NCI-H510A treated with DMSO at 0.1 percent for 48 hours (cell line): Measurements from ENCODE around the gene REC114.
"Not testable (repeated sequence)": the region's sequence is repeated elsewhere in the genome, so short reads cannot be mapped to it uniquely, and the experiment has no call there.

ENCODE experiments used
- DNase-seq: peaks from one replicate; lab custom pipeline; 2025; lab: John Stamatoyannopoulos, UW

The REC114 gene

DNA sequence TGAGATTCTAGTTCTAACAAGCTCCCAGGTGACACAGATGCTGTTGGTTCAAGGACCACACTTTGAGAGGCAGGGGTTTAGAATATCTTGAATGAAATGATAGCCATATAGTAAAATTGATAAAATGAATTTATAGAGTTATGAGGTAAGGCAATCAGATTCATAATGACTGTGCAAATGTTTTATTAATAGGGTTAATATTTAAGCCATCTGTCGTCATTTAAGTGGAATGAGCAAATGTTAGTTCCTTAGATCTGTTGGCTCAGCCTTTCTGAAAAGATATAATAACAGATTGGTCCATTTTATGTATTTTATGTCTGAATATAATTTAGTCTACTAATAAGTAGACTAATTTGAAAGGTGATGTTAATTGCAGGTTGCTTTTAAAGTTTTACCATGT is 12.9 kb downstream of the REC114 start:
- DNase-seq = no peak

DNA sequence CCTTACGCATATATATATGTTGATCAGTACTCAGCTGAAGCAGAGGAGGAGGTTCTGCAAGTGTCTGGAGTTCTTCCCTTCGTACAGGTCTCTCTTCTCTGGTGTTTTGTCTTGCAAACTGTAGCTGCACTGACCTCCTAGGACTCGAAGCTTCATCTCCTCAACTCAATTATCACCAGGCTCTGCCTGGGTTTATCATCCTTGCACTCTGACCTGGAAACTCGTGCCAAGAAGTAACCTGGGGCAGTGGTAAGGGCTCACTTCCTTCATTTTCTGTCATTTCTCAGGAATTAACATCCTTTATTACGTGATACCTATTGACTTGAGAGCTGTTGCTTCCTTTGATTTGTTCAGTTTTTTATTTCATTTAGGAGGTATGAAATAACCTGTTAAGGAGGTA is 14.4 kb downstream of the REC114 start:
- no peak for DNase-seq

DNA sequence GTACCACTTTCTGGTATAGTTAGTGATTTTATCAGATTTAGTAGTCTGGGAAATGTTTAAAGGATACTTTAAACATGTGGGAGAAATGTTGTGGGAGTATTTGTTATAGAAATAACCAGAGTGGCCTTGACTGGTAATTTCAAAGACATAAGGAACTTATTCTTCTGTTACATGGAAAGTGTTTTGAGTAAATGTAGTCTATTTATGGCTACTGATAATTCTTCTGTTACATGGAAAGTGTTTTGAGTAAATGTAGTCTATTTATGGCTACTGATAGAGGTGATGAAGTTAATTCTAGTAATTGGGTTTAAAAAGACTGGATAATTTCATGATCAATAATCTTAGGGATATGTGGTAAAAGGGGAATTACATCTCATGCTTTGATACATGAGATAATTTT is 17.7 kb downstream of the REC114 start:
- no peak for DNase-seq

DNA sequence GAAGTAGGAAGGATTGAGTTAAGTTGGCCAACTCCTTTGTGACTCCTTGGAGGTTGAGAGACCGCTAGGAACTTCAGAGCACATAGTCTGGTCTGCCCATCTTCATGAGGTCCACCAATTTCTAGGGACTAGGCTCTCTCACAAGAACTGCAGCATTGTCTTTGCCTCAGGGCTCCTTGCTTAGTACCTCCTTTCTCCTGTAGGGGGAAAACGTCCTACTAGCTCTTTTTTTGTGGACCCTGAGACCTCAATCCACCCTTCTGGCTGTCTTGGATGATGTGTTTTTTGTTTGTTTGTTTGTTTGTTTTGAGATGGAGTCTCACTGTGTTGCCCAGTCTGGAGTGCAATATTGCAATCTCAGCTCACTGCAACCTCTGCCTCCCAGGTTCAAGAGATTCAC is 21.6 kb downstream of the REC114 start:
- no peak for DNase-seq

DNA sequence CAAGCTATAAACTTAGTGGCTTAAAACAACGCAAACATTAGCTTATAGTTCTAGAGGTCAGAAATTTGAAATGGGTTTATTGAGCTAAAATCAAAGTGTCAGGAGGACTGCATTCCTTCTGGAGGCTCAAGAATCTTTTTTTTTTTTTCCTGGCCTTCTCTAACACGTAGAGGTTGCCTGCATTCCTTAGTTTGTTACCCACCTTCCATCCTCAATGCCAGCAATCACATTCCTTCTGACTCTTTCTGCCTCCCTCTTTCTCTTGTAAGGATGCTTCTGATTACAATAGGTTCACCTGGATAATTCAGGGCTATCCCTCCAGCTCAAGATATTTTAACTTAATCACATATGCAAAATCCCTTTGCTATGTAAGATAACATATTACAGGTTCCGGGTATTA is 24.8 kb downstream of the REC114 start:
- DNase-seq = no peak

DNA sequence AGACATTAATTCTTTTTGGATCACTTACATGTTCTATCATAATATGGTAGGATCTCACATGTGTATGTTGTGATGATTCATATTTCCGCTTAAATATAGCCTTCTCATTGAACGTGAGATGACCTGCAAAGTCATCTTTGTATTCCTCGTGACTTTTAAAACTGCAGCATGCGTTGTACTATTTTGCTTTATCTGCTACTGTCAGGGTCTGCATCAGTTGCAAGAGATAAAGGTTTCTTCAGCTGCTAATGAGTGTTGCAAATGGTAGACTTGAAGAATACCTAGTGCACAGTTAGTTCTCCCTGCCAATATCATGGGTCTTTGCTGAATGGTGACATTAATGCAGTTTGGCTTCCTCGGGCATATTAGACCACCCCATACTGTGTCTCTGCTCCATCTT is 31.8 kb downstream of the REC114 start:
- DNase-seq = no peak

DNA sequence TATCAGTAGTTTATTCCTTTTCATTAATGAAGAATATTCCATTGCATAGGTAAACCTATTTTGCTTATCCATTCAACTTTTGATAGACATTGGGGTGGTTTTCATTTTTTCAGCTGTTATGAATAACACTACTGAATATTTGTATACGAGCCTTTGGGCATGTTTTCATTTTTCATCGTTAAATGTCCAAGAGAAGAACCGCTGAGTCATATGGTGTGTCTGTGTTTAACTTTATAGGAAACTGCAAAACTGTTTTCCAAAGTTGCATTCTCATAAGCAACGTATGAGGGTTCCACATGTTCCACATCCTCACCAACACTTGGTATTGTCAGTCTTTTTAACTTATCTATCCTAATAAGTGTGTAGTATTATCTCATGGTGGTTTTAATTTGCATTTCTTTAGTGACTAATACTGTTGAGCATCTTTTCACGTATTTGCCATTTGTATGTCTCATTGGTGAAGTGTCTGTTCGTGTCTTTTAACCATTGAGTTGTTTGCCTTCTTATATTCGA is 33.8 kb downstream of the REC114 start:
- DNase-seq = no peak

DNA sequence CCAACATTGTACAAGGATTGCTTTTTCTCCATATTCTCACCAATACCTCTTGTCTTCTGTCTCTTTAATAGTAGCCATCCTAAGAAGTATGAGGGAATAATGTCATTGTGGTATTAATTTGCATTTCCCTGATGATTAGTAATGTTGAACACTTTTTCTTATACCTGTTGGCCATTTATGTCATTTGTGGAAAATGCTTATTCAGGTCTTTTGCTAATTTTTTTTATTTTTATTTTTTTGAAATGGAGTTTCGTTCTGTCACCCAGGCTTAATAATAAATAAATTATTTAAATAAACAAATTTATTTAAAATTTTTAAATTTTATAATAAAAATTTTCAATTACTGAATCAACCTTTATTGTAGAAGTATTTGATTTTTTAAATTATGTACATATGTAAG is 37.1 kb downstream of the REC114 start:
- no peak for DNase-seq

DNA sequence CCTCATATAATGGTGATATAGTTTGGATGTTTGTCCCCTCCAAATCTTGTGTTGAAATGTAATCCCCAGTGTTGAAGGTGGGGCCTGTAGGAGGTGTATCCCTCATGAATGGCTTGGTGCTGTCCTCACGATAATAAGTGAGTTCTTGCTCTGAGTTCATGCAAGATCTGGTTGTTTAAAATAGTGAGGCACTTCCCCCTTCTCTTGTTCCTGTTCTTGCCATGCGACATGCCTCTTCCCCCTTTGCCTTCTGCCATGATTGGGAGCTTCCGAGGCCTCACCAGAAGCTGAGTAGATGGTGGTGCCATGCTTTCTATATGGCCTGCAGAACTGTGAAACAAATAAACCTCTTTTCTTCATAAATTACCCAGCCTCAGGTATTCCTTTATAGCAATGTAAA is 39.2 kb downstream of the REC114 start:
- DNase-seq = no peak

DNA sequence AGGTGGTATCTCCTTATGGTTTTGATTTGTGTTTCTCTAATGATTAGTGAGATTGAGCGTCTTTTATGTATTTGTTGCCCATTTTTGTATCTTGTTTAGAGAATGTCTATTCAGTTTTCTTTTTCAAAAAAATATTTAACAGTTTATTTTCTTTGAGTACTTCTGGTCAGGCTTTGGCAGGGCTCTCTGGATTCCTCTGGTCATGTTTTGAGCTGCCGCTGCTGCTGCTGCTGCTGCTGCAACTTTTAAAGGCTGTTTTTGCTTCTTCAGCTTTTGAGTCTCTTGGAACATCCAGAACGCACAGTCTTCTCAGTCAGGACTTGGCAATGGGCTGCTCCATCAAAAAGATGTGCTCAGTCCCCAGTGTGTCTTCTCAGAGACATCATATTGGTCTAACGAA is 40.1 kb downstream of the REC114 start:
- DNase-seq = no peak

DNA sequence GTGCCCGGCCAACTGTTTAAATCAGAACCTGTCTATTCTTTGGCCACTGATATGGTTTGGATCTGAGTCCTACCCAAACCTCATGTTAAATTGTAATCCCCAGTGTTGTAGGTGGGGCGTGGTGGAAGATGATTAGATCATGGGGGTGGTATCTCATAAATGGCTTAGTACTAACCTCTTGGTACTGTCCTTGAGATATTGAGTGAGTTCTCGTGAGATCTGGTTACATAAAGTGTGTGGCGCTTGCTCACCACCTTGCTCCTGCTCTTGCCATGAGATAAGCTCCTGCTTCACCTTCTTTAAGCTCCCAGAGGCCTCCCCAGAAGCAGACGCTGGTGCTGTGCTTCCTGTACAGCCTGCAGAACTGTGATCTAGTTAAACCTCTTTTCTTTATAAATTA is 42.4 kb downstream of the REC114 start:
- DNase-seq = no peak

DNA sequence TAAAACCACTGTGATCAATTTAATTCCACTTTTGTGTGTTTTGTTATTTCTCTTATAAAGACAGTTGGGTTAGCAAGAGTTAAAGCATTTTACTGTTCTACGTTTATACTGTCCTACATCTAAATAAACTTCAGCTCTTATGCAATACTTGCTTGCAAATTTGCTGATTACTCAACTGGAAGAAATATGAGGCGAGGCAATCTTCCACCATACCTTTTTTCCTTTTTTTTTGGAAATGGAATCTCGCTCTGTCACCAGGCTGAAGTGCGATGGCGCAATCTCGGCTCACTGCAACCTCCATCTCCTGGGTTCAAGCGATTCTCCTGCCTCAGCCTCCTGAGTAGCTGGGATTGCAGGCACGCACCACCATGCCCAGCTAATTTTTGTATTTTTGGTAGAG is 42.9 kb downstream of the REC114 start:
- not testable (repeated sequence) for DNase-seq

DNA sequence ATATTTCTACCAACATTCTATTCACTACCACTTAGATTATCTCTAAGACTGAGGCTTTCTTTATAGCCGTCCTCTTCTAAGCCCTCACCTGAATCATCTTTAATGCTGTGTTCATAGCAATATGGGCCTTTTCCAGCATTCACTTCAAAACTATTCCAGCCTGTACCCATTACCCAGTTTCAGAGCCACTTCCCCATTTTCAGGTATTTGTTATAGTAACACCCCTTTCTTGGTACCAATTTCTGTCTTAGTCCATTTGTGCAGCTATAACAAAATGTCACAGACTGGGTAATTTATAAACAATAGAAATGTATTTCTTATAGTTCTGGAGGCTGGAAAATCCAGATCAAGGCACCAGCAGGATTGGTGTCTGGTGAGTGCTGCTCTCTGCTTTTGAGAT is 45.7 kb downstream of the REC114 start:
- no peak for DNase-seq

DNA sequence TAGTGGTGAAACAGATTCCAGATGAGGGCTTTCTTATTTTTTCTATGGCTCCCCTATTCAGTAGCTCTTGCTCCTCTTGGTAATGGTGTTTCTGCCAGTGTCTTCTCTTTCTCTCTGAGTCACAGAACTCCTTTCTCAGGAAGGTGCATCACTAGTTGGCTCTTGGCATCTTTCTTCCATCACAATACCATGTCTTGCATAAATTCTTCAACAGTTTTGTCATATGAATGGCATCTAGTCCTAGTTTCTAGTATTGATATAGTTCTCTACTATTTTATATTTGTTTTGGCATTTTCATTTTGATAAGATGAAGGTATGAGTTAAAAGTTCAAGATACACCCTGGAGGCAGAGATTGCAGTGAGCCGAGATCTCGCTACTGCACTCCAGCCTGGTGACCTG is 51.0 kb downstream of the REC114 start:
- no peak for DNase-seq

DNA sequence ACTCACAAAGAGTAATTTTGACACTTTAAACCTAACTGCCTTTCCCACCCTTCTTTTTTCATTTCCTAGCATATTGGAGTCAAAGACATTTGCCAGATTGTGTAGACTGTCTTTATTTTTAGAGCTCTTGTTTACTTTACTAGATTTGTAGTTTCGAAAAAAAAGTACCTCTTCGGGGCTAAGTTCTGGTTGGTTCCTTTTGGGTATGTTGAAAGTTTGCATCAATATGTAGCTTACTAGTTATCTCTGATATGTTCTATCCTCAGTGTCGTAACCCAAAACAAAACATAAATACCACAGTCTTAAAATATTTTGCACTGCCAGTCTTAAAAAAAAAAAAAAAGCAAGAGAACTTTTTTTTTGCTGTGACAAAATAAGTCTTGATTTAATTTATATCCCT is 52.2 kb downstream of the REC114 start:
- DNase-seq = no peak

DNA sequence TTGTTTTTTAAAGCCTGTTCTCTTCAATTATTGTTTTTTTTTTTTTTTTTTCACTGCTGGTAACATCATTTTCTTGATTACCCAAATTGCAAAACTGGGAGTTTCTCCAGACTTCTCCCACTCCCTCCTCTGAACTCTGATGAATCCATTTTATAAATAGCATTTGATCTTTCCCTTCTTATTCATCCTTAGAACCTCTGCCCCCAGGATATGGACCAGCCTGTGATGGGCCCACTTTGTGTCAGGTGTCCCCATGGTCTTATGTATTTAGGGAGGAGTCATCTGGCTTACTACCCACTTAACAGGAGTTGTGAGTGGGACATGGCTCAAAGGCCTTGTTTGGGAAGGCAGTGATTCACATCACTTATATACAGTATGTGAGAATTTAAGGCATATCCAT is 57.7 kb downstream of the REC114 start:
- DNase-seq = no peak

DNA sequence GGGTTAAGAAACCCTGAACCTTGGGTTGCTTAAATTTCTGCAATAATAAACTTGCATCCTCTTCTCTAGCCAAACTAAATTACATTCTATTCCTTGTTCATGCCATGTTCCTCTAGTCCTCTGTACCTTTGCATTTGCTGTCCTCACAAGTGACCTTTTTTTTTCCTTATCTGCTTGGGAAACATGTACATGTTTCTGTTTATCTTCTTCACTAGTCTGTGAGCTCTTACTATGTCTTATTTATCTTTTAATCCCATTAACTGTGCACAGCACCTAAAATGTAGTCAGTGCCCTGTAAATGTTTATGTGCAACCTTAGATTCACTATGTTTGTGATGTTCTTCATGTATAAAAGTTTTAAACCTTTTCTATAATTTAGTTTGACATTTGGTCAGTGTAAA is 61.9 kb downstream of the REC114 start:
- DNase-seq = no peak

DNA sequence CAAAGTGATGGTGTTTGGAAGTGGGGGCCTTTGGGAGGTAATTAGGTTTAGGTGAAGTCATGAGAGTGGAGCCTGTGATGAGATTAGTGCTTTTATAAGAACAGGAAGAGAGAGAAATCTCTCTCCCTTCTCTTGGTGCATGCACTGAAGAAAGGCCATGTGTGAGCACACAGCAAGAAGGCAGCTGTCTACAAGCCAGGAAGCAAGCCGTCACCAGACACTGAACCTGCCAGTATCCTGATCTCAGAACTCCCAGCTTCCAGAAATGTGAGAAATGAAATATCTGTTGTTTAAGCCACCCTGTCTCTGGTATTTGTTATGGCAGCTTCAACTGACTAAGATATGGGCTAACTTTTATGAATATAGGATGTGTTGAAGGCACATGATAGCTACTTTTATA is 72.6 kb downstream of the REC114 start:
- peak; percentile 6 for DNase-seq

DNA sequence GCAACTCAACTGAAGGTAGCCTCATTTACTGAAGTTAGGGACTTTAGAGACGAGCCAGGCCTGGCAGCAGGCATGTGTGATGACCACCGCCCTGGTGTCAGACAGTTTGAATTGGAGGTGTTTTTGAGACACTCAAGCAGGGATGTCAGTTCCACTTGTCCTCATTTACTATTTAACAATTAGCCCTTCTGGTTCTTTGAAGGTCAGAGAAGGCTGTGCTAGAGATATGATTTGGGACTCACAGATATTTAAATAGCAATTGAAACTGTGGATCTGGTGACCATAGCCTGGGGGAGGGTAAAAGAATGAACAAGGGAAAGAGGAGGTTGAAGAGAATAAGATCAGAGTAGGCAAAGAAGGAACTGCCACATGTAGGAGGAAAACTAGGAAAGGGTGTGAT is 74.6 kb downstream of the REC114 start:
- peak; percentile 5 for DNase-seq

DNA sequence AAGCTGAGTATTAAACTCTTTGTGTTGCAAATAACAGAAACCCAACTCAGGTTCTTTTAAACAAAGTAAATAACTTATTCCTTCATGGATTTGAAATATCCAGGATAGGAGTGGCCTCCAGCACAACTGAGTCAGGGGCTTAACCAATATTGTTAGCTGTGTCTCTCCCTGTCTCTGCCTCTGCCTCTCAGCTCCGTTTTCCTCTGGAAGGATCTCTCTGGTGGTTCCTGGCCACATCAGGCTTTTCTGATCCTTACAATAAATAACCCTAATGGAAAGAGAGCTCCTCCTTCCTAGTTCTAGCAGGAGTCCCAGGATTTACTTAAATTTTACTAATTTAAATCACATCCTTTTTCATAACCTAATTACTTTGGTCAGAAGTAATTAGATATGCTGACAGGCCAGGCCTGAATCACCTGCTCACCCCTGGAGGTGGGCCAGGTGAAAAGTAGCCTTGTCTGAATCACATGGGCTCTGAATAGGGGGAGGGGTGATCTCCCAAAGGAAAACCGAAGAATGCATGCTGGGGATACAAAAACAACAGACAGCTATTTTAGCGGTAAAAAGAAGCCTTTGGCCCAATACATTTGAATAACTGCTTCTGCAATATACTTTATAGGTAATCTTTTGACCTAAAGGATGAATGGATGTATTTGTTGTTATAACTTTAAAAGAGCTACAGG is 75.4 kb downstream of the REC114 start:
- peak; percentile 21 for DNase-seq

DNA sequence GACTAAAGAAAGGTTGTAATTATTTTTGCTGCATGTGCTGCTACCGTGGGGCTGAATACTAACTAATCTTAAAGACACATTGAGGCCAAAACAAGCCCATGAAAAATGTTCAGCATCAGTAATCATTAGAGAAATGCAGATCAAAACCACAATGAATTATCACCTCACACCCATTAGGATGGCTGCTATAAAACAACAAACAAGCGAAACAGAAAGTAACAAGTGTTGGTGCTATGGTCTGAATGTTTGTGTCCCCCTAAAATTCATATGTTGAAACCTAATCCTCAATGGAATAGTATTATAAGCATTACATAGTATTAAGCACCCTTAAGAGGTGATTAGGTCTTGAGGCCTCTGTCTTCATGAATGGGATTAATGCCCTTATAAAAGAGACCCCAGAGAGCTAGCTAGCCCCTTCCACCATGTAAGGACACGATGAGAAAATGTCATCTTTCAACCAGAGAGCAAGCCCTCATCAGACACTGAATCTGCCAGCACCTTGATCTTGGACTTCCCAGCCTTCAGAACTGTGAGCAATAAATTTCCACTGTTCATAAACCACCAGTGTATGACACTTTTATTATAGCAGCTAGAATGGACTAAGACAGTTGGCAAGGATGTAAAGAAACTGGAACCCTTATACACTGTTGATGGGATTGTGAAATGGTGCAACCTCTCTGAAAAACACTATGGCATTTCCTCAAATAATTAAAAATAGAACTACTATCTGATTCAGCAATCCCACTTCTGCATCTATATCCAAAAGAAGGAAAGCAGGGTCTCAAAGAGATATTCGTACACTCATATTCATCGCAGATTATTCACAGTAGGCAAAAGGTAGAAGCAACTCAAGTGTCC is 76.1 kb downstream of the REC114 start:
- DNase-seq = no peak

DNA sequence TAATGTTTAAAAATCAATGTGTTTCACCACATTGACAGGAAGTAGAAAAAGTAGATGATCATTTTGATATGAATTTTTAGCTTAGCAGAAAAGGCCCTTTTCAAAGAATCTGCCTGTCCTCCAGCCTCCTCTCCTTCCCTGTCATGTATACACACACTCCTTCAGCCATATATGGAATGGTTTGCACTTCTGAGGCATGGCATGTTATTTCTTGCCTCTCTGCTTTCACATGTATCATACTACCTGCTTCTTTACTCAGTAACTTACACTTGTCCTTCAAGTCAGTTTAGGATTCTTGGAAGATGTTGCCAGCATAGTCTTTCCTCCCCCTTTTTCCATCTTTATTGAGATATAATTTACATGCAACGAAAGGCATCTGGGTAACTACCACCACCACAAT is 79.0 kb downstream of the REC114 start:
- no peak for DNase-seq

DNA sequence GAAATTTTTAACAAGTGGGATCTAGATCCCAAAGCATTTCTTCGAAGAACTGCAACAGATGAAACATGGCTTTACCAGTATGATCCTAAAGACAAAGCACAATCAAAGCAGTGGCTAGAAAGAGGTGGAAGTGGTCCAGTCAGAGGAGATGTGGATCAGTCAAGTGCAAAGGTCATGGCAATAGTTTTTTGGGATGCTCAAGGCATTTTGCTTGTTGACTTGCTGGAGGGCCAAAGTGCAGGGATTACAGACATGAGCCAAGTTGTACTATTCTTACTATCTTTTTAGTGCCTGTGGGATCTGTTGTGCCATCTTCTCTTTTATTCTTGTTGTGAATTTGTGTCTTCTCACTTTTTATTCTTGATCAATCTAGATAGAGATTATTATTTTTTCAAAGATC is 82.0 kb downstream of the REC114 start:
- DNase-seq = no peak

DNA sequence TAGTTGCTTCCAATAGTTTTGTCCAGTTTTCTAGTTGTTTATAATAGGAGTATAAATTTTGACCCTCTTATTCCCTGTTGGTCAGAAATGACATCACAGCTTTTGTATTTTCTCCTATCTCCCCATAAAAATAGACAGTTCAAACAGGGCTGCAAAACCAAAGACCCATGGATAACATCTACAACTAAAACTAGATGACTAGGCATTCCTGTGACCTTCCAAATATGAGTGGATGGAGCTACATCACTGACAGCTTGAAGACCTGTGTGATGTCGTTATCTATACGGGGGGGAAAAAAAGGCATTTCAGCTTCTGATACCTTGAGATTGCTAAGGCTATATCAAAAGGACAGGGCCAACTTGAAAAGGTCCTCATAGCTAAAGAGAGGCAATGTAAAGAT is 84.6 kb downstream of the REC114 start:
- DNase-seq = no peak
